Activated CD8-positive, alpha-beta memory T cell treated with anti-CD3 and anti-CD28 coated beads for 1 hour (primary cell): ENCODE measurements around the gene FGF11.
"Not testable (repeated sequence)": the region's sequence is repeated elsewhere in the genome, so short reads cannot be mapped to it uniquely, and the experiment has no call there.

Experiments
- DNase-seq, 2 donors: peaks; one replicate each; pipeline ENCODE4 v3.0.0-alpha.2; 2020; ENCODE audit warnings: low read depth in 1 of 2; ENCODE audit errors: extremely low read depth in 1 of 2

Gene FGF11

DNA sequence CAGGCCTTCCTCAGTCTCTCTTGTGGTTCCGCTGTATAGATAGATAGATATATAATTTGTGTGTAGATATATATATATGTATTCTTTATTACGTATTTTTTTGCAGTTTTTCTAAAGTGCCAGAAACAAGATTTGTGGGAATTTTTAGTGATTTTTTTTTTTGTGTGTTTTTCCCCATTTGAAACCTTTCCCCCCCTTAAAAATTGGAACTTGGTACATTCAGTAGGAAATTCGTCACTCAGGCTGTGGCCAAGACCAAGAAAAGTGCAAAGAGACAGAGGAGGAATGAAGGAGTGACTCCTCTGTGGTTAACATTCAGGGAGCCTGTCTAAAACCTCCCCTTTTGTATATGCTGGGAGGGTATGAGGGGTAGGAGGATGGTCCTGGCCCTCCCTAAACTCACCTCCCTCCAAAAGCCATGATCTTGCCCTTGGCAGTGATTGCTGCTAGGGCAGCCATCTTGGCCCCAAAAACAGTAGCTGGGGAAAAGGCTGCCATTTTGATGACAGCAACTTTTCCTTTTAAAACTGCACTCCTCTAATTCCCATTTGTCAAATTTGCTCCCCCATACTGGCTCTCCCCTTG, 20.7 kb downstream of the FGF11 start:
- no peak for DNase-seq

DNA sequence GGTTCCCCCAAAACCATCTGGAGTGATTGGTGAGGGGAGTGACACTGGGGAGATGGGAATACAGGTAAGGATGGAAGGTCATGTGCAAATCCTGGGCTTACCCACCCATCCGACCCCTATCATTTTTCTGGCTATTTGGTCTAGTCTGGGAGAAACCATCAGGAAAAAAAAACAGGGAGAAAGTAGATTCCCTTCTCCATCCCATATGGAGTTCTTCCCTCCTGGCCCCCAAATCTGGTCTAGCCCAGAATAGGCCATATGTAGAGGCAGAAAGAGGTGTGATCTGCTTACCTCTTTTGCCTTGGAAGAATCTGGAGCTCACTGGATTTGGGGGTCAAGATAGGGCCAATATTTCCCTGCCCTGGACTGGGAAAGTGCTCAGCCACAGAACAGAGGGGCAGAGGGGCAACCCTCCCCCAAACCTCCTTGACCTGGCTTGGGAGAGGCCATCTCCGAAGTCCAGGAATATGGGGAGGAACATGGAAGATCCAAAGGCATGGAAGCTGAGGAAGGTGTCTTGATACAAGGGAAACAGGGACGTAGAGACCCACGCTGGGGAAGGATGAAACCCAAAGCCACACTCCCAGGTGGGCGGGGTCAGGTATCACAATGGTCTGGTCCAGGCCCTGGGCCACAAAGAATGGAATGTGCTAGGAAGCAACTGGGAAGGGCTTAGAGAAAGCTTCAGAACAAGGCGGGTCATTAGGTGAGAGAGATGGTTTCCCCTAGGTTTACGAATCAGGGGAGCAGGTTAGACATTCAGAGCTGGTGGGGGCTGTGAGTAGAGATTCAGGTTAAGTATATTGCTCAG, 21.7 kb downstream of the FGF11 start:
- no peak for DNase-seq

DNA sequence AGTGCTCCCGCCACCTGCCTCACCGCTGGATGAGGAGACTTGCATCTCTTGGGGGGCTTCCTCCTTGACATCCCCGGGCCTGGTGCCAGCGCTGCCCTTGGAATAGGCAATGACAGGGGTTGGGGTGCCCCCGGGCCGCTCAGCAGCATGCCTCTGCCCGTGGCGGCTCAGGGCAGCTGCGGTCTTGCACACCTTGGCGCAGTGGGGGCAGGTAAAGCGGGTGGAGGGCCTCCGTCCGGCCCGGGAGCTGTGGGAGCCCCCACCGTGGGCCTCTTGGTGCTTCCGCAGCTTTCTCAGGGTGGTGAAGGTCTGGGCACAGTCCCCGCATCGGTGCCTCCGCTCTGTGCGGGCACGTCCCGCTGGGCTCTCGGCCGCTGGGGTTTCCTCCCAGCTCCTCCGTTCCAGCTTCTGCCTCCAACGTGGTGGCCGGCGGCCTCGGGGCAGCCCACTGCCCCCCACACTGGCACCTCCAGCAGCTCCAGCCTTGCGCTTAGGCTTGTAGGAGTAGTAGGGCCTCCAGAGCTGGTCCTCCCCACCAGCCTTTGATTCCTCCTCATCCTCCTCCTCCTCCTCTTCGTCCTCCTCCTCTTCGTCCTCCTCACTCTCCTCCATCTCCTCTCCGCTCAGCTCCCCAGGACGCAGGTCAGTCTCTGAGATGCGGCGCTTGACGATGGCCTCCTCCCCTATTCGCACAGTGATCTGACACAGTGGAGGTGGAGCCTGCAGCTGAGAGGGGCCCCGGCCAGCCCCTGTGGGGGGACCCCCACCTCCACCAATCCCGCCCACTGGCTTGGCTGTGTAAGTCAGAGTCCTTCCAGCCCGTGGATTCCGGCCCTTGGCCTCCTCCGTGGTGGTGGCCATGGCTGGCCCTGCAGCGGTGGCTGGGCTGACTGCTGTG, 23.4 kb downstream of the FGF11 start:
- DNase-seq, result no peak

DNA sequence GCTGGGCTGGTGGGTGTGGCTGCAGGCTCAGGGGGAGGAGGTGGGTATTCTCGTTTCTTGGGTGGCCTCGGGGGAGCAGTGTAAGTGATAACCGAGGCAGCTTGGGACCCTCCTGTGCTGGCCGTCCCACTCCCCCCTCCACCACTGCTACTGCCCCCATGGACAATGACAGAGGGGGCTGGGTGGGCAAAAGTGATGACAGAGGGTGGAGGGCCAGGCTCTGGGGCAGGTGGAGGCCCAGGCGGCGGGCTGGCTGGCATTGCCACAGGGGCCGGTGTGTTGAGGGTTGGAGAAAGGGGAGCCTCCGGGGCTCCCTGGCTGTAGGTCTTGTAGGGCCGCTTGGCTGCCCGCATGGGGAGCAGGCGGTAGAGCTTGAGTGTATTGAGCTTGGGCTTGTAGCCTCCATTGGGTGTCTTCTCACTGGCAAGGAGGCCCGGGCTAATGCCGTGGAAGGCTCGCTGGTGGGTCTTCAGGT, 24.1 kb downstream of the FGF11 start:
- no peak for DNase-seq

DNA sequence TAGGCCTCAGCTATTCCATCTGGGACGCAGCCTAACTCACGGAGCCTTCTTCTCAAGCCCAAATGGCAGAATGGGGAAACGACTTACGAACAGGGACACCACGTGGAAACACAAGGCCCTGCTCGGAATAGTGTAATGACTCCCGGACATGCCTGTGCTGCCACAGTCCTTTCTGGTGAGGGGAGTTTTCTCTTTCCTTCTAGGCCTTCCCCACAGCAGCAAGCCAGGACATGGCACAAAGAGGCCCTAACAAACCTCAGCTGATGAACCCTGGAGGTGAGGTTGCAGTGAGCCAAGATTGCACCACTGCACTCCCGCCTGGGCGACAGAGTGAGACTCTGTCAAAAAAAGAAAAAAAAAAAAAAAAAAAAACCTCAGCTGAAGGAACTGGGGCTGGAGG, 24.8 kb downstream of the FGF11 start:
- DNase-seq, result no peak

DNA sequence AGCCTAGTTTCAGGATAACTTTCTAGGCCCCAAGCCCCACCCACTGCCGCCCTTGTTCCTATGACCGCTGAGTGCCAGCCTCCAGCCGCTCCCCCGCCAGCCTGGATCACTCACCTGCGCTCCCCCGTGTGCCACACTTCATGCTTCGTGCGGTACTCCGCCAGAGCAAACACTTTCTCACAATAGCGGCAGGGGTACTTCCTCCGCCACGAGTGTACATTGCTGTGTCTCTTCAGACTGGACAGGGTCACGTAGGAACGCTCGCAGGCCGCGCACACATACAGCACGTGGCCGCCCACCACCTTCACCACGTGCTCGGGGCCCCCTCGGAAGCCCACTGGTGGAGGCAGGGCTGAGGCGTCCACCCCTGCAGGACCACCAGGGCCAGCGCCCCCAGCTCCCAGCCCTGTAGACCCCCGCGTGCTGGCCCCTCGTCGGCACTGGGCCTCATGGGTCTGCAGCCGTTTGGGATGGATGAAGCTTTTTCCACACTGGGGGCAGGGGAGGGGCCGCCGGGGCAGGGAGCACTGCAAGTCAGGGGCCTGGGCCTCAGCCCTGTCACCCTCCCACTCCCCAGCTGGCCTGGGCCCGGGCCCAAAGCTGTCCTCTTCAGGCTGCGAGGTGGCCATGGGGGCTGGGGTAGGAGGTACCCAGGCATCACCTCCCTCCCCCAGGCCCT, 26.4 kb downstream of the FGF11 start:
- no peak for DNase-seq

DNA sequence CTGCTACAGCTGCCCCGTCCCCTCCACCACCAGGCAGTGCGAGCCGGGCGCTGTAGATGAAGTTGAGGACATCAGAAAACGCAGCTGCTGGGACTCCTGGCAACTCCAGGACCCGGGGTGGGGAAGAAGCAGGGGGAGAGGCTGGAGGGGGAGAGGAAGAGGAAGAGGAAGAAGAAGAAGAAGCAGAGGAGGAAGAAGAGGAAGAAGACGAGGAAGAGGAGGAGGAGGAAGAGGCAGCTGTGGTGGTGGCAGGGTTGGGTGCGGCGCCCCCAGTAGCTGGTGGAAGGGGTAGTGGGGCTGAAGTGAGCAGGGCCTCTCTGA, 27.0 kb downstream of the FGF11 start:
- DNase-seq, result no peak

DNA sequence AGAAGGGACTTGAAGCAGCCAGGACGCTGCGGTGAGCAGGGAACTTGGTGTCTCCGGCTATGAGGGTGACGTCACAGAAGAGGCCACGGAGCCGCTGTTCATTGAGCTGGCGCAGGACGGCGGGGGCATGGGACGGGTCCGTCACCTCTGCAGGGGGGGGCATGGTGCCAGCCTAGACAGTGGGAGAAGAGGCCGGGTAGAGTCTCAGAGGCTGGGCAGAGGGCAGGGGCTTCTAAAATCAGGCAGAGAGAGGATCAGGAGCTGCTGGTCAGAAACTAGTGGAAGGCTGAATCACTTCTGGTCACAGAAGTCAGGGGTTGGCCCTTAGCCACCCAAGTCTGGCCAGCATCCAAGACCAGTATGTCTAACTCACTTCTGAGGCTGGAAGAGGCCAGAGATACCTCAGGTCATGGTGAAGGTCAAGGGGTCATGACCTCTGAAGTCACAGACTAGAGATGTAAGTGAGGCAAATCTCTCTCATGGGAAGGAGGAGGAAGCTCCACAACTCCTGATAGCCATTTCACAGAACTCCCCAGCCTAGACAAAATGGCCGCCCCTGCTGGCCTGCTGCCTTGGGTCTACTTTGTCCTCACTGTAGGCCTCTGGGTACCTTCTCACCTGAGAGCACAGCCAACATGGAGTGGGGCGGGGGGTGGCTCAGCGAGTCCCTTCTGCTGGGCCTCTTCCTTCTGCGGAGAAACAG, 27.5 kb downstream of the FGF11 start:
- no peak for DNase-seq

DNA sequence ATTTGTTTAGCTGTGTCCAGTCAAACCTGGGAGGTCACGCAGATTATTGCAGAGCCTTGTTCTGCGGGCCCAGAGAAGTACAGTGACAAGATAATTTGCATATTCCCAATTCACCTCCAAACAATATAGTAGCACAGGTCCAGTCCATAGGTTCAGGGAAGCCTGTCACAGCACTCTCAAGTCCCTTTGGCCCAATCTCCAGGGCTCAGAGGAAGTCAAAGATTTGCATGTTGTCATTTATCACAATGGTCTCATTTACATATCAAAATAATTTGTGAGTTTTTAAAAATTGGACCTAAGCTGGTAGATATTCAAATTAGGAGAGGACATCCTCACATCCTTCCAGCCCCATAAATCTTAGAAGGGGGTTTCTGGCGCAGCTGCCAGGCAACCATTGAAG, 28.2 kb downstream of the FGF11 start:
- DNase-seq, result no peak

DNA sequence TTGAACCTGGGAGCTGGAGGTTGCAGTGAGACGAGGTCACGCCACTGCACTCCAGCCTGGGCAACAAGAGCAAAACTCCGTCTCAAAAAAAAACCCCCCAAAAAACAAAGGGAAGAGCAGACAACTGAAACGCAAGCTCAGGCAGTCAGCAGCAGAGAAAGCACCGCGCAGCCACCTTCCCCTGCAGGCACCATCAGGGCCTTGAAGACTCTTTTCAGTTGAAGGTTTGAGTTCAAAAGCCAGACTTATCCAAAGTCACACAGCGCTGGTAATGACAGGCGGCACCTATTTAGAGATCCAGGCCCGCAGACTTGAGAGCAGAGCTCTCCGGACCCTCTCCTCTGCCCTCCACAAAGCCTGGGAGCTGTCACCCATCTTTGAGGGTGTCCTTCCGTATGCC, 29.0 kb downstream of the FGF11 start:
- no peak for DNase-seq

DNA sequence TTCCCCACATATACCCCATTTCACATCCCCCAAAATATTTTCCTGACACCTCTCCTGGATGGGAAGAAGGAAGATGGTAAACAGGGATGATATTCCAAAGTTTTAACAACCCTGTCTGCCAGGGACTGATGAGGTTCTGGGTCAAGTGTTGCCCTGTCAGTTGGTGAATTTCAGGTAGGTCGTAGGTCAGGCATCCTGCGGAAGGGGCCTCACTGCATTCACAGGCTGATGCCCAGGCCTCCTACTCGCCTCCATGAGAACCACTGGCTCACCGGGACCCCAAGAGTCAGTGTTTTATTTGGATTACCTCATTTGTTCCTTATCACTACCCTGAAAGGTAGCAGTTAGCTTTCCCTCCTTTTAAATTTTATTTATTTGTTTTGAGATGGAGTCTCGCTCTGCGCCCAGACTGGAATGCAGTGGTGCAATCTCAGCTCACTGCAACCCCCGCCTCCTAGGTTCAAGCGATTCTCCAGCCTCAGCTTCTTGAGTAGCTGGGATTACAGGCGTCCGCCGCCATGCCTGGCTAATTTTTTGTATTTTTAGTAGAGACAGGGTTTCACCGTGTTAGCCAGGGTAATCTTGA, 29.6 kb downstream of the FGF11 start:
- no peak for DNase-seq

DNA sequence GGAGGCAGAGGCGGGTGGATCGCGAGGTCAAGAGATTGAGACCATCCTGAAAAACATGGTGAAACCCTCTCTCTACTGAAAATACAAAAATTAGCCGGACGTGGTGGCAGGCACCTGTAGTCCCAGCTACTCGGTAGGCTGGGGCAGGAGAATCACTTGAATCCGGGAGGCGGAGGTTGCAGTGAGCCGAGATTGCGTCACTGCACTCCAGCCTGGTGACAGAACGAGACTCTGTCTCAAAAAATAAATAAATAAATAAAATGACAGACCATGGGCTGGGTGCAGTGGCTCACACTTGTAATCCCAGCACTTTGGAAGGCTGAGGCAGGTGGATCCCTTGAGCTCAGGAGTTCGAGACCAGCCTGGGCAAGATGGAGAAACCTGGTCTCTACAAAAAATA, 30.5 kb downstream of the FGF11 start:
- DNase-seq, result not testable (repeated sequence)

DNA sequence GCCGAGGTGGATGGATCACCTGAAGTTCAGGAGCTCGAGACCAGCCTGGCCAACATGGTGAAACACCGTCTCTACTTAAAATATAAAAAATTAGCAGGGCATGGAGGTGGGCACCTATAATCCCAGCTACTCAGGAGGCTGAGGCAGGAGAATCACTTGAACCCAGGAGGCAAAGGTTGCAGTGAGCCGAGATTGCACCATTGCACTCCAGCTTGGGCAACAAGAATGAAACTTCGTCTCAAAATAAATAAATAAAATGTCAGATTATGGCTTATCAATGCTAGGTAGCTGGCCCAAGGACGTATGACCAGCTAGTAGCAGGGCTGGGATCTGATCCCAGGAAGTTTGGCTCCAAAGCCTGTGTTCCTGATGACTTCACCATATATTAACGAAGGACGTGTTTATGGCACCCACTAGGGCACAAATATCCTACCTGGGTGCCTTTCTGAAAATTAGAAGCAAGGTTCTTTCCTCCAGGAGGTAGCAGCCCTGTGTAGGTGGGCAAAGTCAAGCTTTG, 31.2 kb downstream of the FGF11 start:
- DNase-seq, result not testable (repeated sequence)

DNA sequence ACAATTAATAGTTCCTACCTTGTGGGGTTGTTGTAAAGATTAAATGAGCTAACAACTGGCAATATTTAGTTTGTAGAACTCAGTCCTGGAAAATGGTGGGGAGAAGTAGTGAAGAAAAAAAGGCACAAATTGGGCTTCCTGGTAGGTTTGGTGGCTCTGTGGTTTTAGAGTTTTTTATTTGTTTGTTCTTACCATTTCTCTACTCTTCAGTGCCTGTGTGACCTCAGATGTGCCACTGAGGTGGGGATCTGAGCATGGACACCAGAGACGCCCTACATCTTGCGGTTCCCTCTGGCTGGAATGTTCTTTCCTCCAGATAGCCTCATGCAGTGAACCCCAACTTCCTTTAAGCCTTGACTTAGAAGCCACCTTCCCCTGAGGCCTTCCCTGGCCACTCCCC, 32.4 kb downstream of the FGF11 start:
- DNase-seq, result no peak

DNA sequence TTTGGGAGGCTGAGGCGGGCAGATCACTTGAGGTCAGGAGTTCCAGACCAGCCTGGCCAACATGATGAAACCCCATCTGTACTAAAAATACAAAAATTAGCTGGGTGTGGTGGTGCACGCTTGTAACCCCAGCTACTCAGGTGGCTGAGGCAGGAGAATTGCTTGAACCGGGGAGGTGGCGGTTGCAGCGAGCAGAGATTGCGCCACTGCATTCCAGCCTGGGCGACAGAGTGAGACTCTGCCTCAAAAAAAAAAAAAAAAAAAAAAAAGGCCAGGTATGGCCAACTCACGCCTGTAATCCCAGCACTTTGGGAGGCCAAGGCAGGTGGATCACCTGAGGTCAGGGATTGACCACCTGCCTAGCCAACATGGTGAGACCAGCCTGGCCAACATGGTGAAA, 35.5 kb downstream of the FGF11 start:
- not testable (repeated sequence) for DNase-seq

DNA sequence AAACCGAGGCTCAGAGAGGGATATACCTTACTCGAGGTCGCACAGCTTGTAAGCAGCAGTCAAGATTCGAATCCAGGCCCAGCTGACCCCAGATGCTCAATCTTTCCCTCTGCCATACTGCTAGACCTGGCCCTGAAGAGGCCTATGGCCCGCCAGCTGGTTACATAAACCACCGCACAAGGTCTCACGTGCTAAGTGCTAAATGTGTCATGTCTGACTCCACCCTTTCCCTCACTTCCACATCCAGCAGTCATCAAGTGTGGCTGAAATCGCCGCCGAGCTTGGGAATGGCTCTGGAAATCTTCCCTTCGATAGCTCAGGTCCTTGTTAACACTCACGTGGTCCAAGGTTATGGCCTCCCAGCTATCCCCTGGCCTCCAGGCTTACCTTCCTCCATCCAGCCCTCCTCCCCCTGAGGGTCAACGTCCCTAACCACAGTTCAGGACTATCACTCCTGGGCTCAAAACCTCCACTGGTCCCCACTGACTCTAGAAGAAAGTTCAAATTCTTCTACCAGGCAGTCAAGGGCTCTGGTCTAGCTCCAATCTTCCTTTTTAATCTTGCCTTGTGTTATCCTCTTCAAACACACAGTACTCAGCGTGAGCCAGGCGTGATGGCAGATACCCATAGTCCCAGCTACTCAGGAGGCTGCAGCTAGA, 36.6 kb downstream of the FGF11 start:
- no peak for DNase-seq

DNA sequence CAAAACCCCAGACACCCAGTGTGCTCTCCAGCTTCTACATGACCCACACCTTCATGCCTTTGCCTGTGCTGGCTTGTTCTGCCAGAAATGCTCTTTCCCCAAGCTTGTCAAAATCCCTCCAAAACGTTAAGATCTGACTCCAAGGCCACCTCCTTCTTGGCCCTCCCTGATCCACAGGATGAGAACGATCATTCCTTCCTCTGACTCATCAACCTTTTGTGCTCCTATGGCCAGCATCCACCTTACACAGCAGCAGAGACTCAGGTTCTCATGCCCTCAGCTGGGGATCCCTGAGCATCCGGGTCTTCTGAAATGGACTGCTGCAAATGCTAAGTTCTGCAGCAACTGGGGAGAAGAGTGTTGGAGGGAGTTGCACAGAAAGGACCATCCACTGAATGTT, 37.2 kb downstream of the FGF11 start:
- DNase-seq, result no peak

DNA sequence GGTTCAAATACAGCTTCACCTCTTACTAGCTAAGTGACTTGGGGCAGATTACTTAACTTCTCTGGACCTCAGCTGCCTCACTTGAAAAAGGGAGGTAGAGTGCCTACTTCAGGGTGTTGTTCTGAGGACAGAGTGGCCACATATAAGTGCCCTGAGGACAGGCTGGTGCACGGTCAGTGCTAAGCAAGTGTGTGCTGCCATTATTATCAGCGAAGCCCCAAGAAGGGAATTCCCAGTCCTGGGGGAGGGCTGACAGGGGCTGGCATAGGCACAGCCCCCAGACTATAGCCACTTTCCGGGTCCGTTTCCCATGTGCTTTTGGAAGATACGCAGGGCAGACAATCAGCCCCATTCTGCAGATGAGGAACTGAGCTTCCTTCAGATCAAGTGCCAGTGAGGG, 37.6 kb downstream of the FGF11 start:
- no peak for DNase-seq
